K562 (cell line): ENCODE results near the gene RSRP1. TPM values are rescaled to one million over a fixed set of nuclear protein-coding genes. Genes with fewer than 3 reads are reported as not detected.

ENCODE experiments used
- CLOCK ChIP-seq: fragments of 250-450 bp; sonication (Bioruptor Pico); IDR thresholded peaks from 2 replicates; pipeline ENCODE4 v1.4.0; 2020; ENCODE audit warnings: mild to moderate bottlenecking, moderate library complexity, borderline replicate concordance
- ELF2 ChIP-seq: fragments of 250-450 bp; sonication (Bioruptor Pico); IDR thresholded peaks from 2 replicates; pipeline ENCODE4 v1.5.0; 2021; ENCODE audit warnings: mild to moderate bottlenecking
- FOXA1 ChIP-seq: fragments of 450-650 bp; IDR thresholded peaks from 2 replicates; pipeline ENCODE4 v1.6.1; 2016; ENCODE audit warnings: mild to moderate bottlenecking, borderline replicate concordance
- HIVEP1 ChIP-seq: fragments of 250-450 bp; sonication (Bioruptor Pico); IDR thresholded peaks from 2 replicates; pipeline ENCODE4 v1.4.0; 2020; ENCODE audit warnings: mild to moderate bottlenecking
- ILK ChIP-seq: fragments of 450-650 bp; IDR thresholded peaks from 2 replicates; pipeline ENCODE4 v1.6.1; 2016; ENCODE audit warnings: missing genetic modification characterization, low read depth, mild to moderate bottlenecking, missing compliant biosample characterization, moderate library complexity, borderline replicate concordance
- POLR2AphosphoS5 ChIP-seq: IDR thresholded peaks from 2 replicates; pipeline ENCODE4 v1.6.1; 2011; ENCODE audit warnings: mild to moderate bottlenecking, low read depth, low read length, moderate library complexity; ENCODE audit not compliant: control insufficient read depth, insufficient read depth
- SP1 ChIP-seq: sonication (generic); formaldehyde crosslinking; IDR thresholded peaks from 2 replicates; pipeline ENCODE4 v1.8.1; 2022; ENCODE audit warnings: mild to moderate bottlenecking, missing genetic modification reagents
- ZNF609 ChIP-seq: sonication (generic); formaldehyde crosslinking; IDR thresholded peaks from 2 replicates; pipeline ENCODE4 v1.8.1; 2023; ENCODE audit warnings: missing genetic modification reagents, mild to moderate bottlenecking, borderline replicate concordance
- polyA plus RNA-seq, 8 experiments: library from polyadenylated mRNA; depleted of rRNA in 4 of 8; stranded (reverse) in 5 of 8; unstranded in 3 of 8; fragments of >200 nt; fragmentation: Nextera tagmentation in 2 of 8; fragmentation: Illumina TruSeq in 1 of 8; extraction: Ambion mirVana in 2 of 8; extraction: Trizol in 1 of 8; gene quantifications; 2 replicates each; pipeline versions ENCODE4 v1.2.1 to v1.2.3, GENCODE V29; 2011 to 2014; ENCODE audit warnings: inconsistent platforms in 1 of 8, missing spikeins in 1 of 8
- total RNA-seq, 7 experiments: library from RNA; depleted of rRNA in 6 of 7; stranded (reverse); fragments of >200 nt in 6 of 7; fragmentation: Illumina TruSeq in 2 of 7; extraction: Trizol in 2 of 7; gene quantifications; 2 replicates each; pipeline versions ENCODE4 v1.2.1 to v1.2.3, GENCODE V29; 2011 to 2021; ENCODE audit warnings: low replicate concordance in 1 of 7
- TF ChIP-seq, protein P1 (sequence below): fragments of 450-650 bp; formaldehyde crosslinking; IDR thresholded peaks from 2 replicates; pipeline ENCODE4 v1.4.0; 2022; ENCODE audit warnings: missing genetic modification characterization

Gene RSRP1
- total and polyA plus RNA-seq, 9 of the 15 experiments (the other 6 are each of a cell fraction or from before 2014, with no cell fraction given), result 27.2 to 283 (median 146) TPM

DNA sequence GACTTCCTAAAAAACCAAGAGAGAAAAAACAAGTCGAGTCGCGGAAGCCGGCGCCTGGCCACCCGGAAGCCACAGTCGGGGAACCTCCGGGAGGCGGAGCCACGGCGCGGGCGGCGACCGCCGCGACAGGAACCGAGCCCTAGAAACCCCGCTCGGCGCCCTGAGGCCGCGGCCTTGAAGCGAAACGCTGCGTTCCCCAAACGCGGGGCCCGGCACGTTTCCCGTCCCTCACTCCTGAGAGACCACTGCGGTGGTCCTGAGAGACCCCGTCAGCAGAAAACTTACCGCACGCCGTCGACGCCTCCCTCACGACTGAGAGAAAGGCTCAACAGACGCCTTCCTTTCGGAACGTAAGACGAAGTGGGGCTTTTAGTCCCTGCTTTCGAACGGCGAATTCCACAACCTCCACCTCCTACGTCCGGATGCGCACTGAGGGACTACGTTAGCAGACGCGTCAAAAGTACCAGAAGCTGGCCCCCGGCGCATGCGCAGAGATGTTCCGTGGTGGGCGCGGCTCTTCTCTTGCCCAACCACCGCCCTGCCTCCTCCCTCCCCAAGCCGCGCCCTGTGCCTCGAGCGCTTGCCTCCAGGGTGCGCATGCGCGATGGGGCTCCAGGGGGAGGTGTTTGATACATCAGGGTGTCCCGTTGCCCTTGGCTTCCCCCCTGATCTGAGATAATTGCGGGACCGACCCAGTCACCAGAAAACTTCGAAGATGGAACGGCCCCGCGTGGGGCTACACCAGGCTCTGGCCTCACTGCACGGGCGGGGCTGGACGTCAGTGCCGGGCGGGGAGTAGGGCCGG, at the start of gene RSRP1 (continued):
- peak; percentile 17; the same call in 1 of the 2 replicates for TF ChIP-seq ZNF609 (CRISPR knock-in tag)
- peak; percentile 88 for TF ChIP-seq SP1 (CRISPR knock-in tag)
- peak; percentile 81; the same call in 1 of the 2 replicates for TF ChIP-seq ELF2 (CRISPR knock-in tag)
- TF ChIP-seq FOXA1, result no peak
- TF ChIP-seq HIVEP1 (CRISPR knock-in tag), result peak; percentile 75; the same call in 1 of the 2 replicates
- TF ChIP-seq CLOCK (CRISPR knock-in tag), result peak; percentile 50; the same call in 1 of the 2 replicates
- TF ChIP-seq, protein P1, sequence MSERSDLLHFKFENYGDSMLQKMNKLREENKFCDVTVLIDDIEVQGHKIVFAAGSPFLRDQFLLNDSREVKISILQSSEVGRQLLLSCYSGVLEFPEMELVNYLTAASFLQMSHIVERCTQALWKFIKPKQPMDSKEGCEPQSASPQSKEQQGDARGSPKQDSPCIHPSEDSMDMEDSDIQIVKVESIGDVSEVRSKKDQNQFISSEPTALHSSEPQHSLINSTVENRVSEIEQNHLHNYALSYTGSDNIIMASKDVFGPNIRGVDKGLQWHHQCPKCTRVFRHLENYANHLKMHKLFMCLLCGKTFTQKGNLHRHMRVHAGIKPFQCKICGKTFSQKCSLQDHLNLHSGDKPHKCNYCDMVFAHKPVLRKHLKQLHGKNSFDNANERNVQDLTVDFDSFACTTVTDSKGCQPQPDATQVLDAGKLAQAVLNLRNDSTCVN (CRISPR knock-in tag), result peak; percentile 85; the same call in 1 of the 2 replicates
- peak; percentile 99 for TF ChIP-seq POLR2AphosphoS5
- no peak for TF ChIP-seq ILK (tag)
